Upper lobe of left lung (tissue), 6 donors: Measurements from ENCODE around the gene EEPD1. TPM values are rescaled to one million over a fixed set of nuclear protein-coding genes. Genes with fewer than 3 reads are reported as not detected.

Experiments
- ATAC-seq, 2 donors: fragments of 200-7000 bp; cut with Tn5 transposase; one replicate each; pipeline ENCODE4 v1.9.1; 2022; ENCODE audit warnings: mild to moderate bottlenecking in 2 of 2, moderate library complexity in 2 of 2; ENCODE audit not compliant: low FRiP score in 2 of 2
- DNase-seq, 2 donors: peaks; one replicate each; pipeline ENCODE4 v3.0.0-alpha.2; 2019 to 2020
- H3K27ac ChIP-seq, 4 donors: fragments of 200-600 bp; sonication (generic); one replicate each; pipeline ENCODE4 v1.5.1; 2016 to 2019
- H3K27me3 ChIP-seq, 4 donors: fragments of 200-600 bp; sonication (generic); one replicate each; pipeline ENCODE4 v1.5.1; 2017 to 2019
- H3K36me3 ChIP-seq, 4 donors: fragments of 200-600 bp; sonication (generic); one replicate each; pipeline ENCODE4 v1.5.1; 2016 to 2019
- H3K4me1 ChIP-seq, 4 donors: fragments of 200-600 bp; sonication (generic); one replicate each; pipeline ENCODE4 v1.5.1; 2018 to 2019
- H3K4me3 ChIP-seq, 4 donors: fragments of 200-600 bp; sonication (generic); one replicate each; pipeline ENCODE4 v1.5.1; 2017 to 2019; ENCODE audit warnings: mild to moderate bottlenecking in 2 of 4, moderate library complexity in 1 of 4
- H3K9me3 ChIP-seq, 4 donors: fragments of 200-600 bp; sonication (generic); one replicate each; pipeline ENCODE4 v1.5.1; 2018 to 2019
- EP300 ChIP-seq, 4 donors: sonication (generic); formaldehyde crosslinking; IDR thresholded peaks; one replicate each; pipeline ENCODE4 v1.5.1; 2017; ENCODE audit warnings: antibody characterized with exemption in 4 of 4, control low read depth in 2 of 4
- POLR2A ChIP-seq, 4 donors: fragments of 450-650 bp; IDR thresholded peaks; one replicate each; pipeline ENCODE4 v1.5.1; 2016 to 2017; ENCODE audit warnings: antibody characterized with exemption in 4 of 4, mild to moderate bottlenecking in 2 of 4
- POLR2AphosphoS5 ChIP-seq, 2 donors: sonication (generic); formaldehyde crosslinking; IDR thresholded peaks; one replicate each; pipeline ENCODE4 v1.5.1; 2017; ENCODE audit warnings: antibody characterized with exemption in 2 of 2
- WGBS, 2 donors: methylation state at CpG; one replicate each; pipeline ENCODE4 v1.1.5; 2017 to 2018; 5-methylcytosine and 5-hydroxymethylcytosine counted together
- total RNA-seq, 6 donors: library from RNA; depleted of rRNA in 4 of 6; stranded (reverse); fragments of >200 nt in 4 of 6; gene quantifications; one replicate each; pipeline versions ENCODE4 v1.1.0 to v1.2.1, GENCODE V29; 2016 to 2021
- TF ChIP-seq, protein P1 (sequence below), 6 experiments: fragments of 450-650 bp in 4 of 6; fragments of 200-600 bp in 2 of 6; sonication (generic) in 2 of 6; IDR thresholded peaks; one replicate each; pipeline ENCODE4 v1.5.1; 2016 to 2019; ENCODE audit warnings: antibody characterized with exemption in 6 of 6
- donor health status: DM: no; HTN: no; CAD: no; lungs with moderate emphysema.
- donor health status: DM: no; HTN: yes; CAD: no; lungs with severe emphysema.

Gene EEPD1
- total RNA-seq, 6 donors from 2014 or later = 5.9 to 25.1 (median 11.2) TPM

DNA sequence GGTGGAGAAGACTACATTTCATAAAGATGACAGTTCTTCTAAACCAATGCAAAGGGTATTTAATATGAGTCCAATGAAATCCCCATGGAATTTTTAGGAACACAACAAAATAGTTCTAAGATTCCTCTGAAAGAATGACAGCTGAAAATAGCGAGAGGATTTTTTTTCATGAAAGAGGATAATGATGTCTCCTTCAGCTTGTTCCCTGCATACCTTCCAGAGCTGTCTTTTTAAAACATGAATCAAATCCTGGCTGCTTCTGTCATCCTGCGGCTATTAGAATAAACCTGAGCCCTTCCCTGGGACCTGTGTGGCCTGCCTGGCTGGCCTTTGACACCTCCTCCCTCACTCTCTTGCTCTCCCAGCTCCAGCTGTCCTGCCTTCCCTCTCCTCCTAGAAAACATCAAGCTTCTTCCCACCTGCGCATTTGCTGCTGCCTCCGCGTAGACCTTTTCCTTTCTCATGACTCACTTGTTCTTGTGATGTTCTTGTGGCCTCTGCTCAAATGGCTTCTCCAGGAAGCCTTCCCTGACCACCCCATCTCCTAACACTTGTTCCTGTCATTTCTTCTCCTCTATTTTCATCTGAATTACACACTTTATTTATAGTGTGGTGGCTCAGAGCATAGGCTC, 57.4 kb downstream of the EEPD1 start:
- no peak for ATAC-seq
- Histone ChIP-seq H3K27ac (no peak overlapping the region), H3K27me3 (no peaks in the 10 kb centered on the region), H3K4me1 (peaks cover 18 to 27% (median 20%) of the 10 kb centered on the region in 4 donors), H3K9me3 (no peaks in the 10 kb centered on the region), H3K4me3 (no peak overlapping the region), H3K36me3 (no peaks in the 10 kb centered on the region)
- TF ChIP-seq EP300 (IDR thresholded peaks at IDR 0.05) = no peak
- TF ChIP-seq POLR2AphosphoS5 (IDR thresholded peaks at IDR 0.05) = no peak
- TF ChIP-seq POLR2A (IDR thresholded peaks at IDR 0.05) = no peak
- TF ChIP-seq, protein P1, sequence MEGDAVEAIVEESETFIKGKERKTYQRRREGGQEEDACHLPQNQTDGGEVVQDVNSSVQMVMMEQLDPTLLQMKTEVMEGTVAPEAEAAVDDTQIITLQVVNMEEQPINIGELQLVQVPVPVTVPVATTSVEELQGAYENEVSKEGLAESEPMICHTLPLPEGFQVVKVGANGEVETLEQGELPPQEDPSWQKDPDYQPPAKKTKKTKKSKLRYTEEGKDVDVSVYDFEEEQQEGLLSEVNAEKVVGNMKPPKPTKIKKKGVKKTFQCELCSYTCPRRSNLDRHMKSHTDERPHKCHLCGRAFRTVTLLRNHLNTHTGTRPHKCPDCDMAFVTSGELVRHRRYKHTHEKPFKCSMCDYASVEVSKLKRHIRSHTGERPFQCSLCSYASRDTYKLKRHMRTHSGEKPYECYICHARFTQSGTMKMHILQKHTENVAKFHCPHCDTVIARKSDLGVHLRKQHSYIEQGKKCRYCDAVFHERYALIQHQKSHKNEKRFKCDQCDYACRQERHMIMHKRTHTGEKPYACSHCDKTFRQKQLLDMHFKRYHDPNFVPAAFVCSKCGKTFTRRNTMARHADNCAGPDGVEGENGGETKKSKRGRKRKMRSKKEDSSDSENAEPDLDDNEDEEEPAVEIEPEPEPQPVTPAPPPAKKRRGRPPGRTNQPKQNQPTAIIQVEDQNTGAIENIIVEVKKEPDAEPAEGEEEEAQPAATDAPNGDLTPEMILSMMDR (IDR thresholded peaks at IDR 0.05) = no peak
- DNase-seq = no peak
- 92 to 93% methylated on average over 5 of the region's 5 CpGs for WGBS, 2 donors

DNA sequence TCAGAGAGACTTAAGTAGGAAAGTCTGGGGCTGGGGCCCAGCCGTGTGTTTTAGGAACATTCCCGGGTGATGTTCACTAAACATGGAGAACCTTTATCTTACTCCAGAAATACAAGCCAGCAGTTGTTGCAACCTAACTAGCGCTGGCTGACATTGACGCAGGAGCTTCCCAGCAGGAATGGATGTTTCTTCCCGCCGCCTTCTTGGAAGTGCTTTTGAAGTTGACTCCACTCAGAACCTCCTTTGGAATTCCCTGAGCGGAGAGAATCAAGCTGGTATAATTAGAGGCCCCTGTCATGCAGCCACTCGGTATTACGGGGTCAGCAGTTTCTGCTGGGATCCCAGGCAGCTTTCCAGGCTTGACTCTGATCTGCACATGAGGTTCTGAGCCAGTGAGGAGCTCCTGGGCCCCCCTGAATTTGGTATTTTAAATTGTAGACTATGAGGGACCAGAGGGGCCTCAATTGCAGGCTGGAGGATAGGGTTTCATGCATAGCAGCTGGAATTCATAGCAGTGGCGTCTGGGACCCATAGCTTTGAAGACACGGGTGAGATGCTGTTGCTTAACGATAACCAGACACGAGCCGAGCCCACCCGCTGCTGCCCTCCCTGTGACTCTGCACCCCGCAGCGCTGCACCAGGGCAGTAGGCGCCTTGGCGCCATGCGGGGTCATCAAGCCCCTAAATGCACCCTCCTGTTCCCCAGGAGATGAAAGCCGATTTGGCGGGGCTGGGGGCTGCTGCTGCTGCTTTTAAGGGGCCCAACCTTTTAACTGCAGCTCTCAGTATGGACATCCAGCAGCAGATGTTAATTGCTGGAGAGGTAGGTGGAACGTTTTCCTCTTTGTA, 61.8 kb downstream of the EEPD1 start:
- Histone ChIP-seq H3K27me3 (no peaks in the 10 kb centered on the region), H3K9me3 (no peaks in the 10 kb centered on the region), H3K27ac (no peak overlapping the region), H3K4me3 (no peak overlapping the region), H3K36me3 (no peaks in the 10 kb centered on the region), H3K4me1 (peaks cover 0 to 6% (median 0%) of the 10 kb centered on the region in 4 donors)
- 81 to 84% methylated on average over 12 to 23 of the region's 23 CpGs for WGBS, 2 donors
- TF ChIP-seq EP300 (IDR thresholded peaks at IDR 0.05) (no peak), POLR2AphosphoS5 (IDR thresholded peaks at IDR 0.05) (no peak), POLR2A (IDR thresholded peaks at IDR 0.05) (no peak)
- TF ChIP-seq, protein P1 (IDR thresholded peaks at IDR 0.05) = no peak
- ATAC-seq = no peak
- DNase-seq = peak in 1 of 2 donors; percentile 55

DNA sequence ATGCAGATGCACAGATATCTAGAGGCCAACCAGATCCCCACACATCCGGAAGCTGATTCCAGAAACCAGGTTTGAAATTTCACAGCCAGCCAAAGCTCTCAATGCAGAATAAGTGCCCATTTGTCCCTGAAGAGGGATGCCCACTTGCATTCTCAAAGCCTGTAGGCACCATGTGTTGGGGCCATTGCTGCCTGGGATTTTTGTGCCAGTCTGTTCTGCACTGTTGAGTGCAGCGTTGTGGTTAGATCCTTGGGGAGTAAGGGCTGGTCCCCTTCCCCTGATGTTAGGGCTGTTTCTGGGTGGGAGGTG, 62.4 kb downstream of the EEPD1 start:
- TF ChIP-seq POLR2A (IDR thresholded peaks at IDR 0.05) = no peak
- TF ChIP-seq POLR2AphosphoS5 (IDR thresholded peaks at IDR 0.05) = no peak
- TF ChIP-seq, protein P1 (IDR thresholded peaks at IDR 0.05) = no peak
- TF ChIP-seq EP300 (IDR thresholded peaks at IDR 0.05) = no peak
- Histone ChIP-seq H3K4me1 (peaks cover 0 to 6% (median 0%) of the 10 kb centered on the region in 4 donors), H3K27me3 (no peaks in the 10 kb centered on the region), H3K27ac (no peak overlapping the region), H3K9me3 (no peaks in the 10 kb centered on the region), H3K4me3 (no peak overlapping the region), H3K36me3 (no peaks in the 10 kb centered on the region)
- WGBS, 2 donors = 96 to 100% methylated on average over 2 of the region's 2 CpGs
- ATAC-seq (no peak), DNase-seq (no peak)

DNA sequence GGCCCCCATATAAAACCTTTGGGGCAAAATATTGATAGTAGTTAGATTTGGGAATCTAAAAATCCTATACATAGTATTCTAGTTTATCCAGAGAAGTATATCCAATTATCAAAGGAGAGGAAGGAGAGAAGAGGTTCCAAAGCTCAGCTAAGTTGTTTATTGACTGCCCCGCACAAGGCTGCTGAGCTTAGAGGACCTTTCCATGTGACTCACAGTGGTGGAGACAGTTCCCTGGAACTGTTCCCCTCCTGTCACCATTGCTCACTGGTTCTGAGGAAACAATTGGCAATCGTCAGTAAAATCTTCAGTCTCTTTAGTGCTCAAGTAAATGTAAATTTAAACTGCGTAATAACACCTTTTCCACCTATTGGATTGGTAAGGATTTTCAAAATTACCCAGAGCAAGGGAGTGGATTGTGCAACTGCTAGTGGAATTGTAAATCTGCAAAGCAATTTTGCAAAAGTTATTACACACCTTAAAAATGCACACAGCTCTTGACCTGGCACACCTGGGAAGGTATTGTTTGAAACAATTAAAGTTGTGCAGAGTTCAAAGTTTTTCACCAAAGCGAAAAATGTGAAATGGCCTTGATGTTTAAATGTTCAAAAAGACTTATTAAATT, 63.1 kb downstream of the EEPD1 start:
- DNase-seq = peak in 1 of 2 donors; percentile 38
- Histone ChIP-seq H3K27ac (no peak overlapping the region), H3K27me3 (no peaks in the 10 kb centered on the region), H3K4me3 (no peak overlapping the region), H3K9me3 (no peaks in the 10 kb centered on the region), H3K4me1 (peaks cover 0 to 6% (median 0%) of the 10 kb centered on the region in 4 donors), H3K36me3 (no peaks in the 10 kb centered on the region)
- TF ChIP-seq EP300 (IDR thresholded peaks at IDR 0.05) = no peak
- no peak for TF ChIP-seq POLR2AphosphoS5 (IDR thresholded peaks at IDR 0.05)
- no peak for TF ChIP-seq POLR2A (IDR thresholded peaks at IDR 0.05)
- TF ChIP-seq, protein P1 (IDR thresholded peaks at IDR 0.05) = no peak
- WGBS, 2 donors = 75 to 81% methylated on average over 4 of the region's 4 CpGs
- no peak for ATAC-seq
